ENCODE results near the gene SLAIN2. TPM values are rescaled to one million over a fixed set of nuclear protein-coding genes. Genes with fewer than 3 reads are reported as not detected.

The SLAIN2 gene
- total and polyA plus RNA-seq, 2 of the 4 experiments (the other 2 are of a cell fraction) = 23.3 to 53.0 TPM

DNA sequence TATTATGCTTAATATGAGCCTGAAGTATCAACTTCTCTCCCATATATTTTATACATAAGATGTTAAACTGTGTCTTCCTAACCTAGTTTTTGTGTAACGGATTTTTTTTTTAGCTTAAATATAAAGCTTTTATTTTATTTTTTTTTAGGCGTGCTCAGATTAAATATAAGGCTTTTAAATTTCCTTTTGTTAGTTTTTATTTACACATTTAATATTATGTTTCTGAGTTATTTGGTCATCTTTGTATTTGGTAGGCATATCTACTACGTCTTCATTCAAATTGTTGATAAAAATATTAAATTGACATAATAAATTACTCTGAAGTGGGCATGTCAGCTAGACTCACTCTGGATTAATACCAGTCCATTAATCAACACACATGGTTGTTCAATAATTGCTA lies 4.2 kb downstream of the SLAIN2 start:
- Histone ChIP-seq H3K18ac (ENCODE audit: low read depth, low read length) (no peak overlapping the region), H4K91ac (ENCODE audit: insufficient read depth, low read depth, low read length) (no peak overlapping the region), H3K27ac (ENCODE audit: insufficient read depth, low read length) (no peak overlapping the region), H4K5ac (ENCODE audit: low read depth, low read length) (no peak overlapping the region), H3K9me1 (ENCODE audit: insufficient read depth, low read length) (peaks cover 11% of the 10 kb centered on the region), H2BK5ac (ENCODE audit: low read depth, low read length, poor library complexity, severe bottlenecking) (no peak overlapping the region), H4K20me1 (ENCODE audit: insufficient read depth, low read length) (peaks cover 73% of the 10 kb centered on the region), H2BK15ac (ENCODE audit: low read depth, low read length) (no peak overlapping the region), H3K36me3 (ENCODE audit: control insufficient read depth, insufficient read depth, low read length) (no peaks in the 10 kb centered on the region), H2AK9ac (replicated peaks; ENCODE audit: low read depth, low read length, poor library complexity) (no peak overlapping the region), H3K4me1 (ENCODE audit: control insufficient read depth, insufficient read depth, low read length) (peaks cover 6% of the 10 kb centered on the region; the same call in 1 of the 2 replicates), H2BK20ac (ENCODE audit: low read depth, low read length) (no peak overlapping the region), H3K79me1 (ENCODE audit: low read depth in 1 of 2, low read length in 2 of 2) (peaks cover 4 to 57% of the 10 kb centered on the region in 2 experiments), H3K56ac (ENCODE audit: extremely low read depth, insufficient read depth, low read length) (no peak overlapping the region), H3K9me3 (ENCODE audit: control insufficient read depth, insufficient read depth, low read length) (no peaks in the 10 kb centered on the region), H3K27me3 (ENCODE audit: control insufficient read depth, insufficient read depth, low read length) (no peaks in the 10 kb centered on the region), H3K4me3 (ENCODE audit: insufficient read depth, low read depth, low read length) (no peak overlapping the region), H3K4me2 (ENCODE audit: low read depth, low read length) (no peak overlapping the region), H2AK5ac (ENCODE audit: low read depth, low read length) (no peak overlapping the region), H3K14ac (replicated peaks; ENCODE audit: low read depth, low read length) (no peak overlapping the region), H4K8ac (ENCODE audit: low read depth in 2 of 2, low read length in 2 of 2) (no peak overlapping the region), H3K4ac (ENCODE audit: low read depth, low read length) (no peak overlapping the region), H3K9ac (ENCODE audit: low read depth, low read length) (no peak overlapping the region), H2BK120ac (ENCODE audit: low read depth, low read length) (no peak overlapping the region), H3K23ac (ENCODE audit: low read depth, low read length) (no peak overlapping the region), H2AFZ (replicated peaks; ENCODE audit: low read length, poor library complexity) (no peak overlapping the region)
- TF ChIP-seq, protein P1, sequence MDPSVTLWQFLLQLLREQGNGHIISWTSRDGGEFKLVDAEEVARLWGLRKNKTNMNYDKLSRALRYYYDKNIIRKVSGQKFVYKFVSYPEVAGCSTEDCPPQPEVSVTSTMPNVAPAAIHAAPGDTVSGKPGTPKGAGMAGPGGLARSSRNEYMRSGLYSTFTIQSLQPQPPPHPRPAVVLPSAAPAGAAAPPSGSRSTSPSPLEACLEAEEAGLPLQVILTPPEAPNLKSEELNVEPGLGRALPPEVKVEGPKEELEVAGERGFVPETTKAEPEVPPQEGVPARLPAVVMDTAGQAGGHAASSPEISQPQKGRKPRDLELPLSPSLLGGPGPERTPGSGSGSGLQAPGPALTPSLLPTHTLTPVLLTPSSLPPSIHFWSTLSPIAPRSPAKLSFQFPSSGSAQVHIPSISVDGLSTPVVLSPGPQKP (IDR thresholded peaks at IDR 0.05; ENCODE audit: borderline replicate concordance, low read depth, low read length) = no peak
- no CpG with 5 or more reads among the region's 3 CpGs for WGBS, 2 experiments (ENCODE audit: extremely low coverage in 2 of 2, insufficient read length in 1 of 2)
- dilution Hi-C loops (cut with HindIII; ENCODE audit: low sequenced_read_pairs, unreplicated experiment) (no loop called here), intact Hi-C loops (cut with micrococcal nuclease) (no loop called here), in situ Hi-C loops (cut with MboI; ENCODE audit: low sequenced_read_pairs) (no loop called here)
- ChIA-PET POLR2A (ENCODE audit: unreplicated experiment) (no interaction called here), CTCF (no interaction called here)
- no TSS peak for BruUV-seq (replicated peaks)
- no peak for ATAC-seq (ENCODE audit: low read depth)
- no peak for DNase-seq
